WERI-Rb-1 (cell line): ENCODE results near the gene CNP.
A peak's percentile ranks its signal among the peaks of the same experiment; 100 is the strongest.
"Not testable (repeated sequence)": the region's sequence is repeated elsewhere in the genome, so short reads cannot be mapped to it uniquely, and the experiment has no call there.

Source experiments
- DNase-seq: peaks from one replicate; pipeline ENCODE4 v3.0.0-alpha.2; 2020
- H3K27ac ChIP-seq: fragments of 250-450 bp; sonication (Bioruptor Pico); 2 replicates; pipeline ENCODE4 v1.5.1; 2020; ENCODE audit warnings: mild to moderate bottlenecking, moderate library complexity
- H3K27me3 ChIP-seq: fragments of 250-450 bp; sonication (Bioruptor Pico); 2 replicates; pipeline ENCODE4 v1.5.1; 2021; ENCODE audit warnings: mild to moderate bottlenecking, low read depth, moderate library complexity; ENCODE audit not compliant: insufficient read depth, severe bottlenecking
- H3K36me3 ChIP-seq: fragments of 250-450 bp; sonication (Bioruptor Pico); 2 replicates; pipeline ENCODE4 v1.5.1; 2020; ENCODE audit warnings: mild to moderate bottlenecking, moderate library complexity
- H3K4me3 ChIP-seq: 2 replicates; pipeline ENCODE4 v1.5.1; 2011; ENCODE audit warnings: low read depth, mild to moderate bottlenecking, control low read depth, low read length
- H3K9me3 ChIP-seq: fragments of 250-450 bp; sonication (Bioruptor Pico); 2 replicates; pipeline ENCODE4 v1.5.1; 2021; ENCODE audit warnings: mild to moderate bottlenecking, moderate library complexity; ENCODE audit not compliant: severe bottlenecking
- TF ChIP-seq, protein P1 (sequence below): IDR thresholded peaks from 2 replicates; pipeline ENCODE4 v1.5.1; 2011; ENCODE audit warnings: low read depth, mild to moderate bottlenecking, control low read depth, inconsistent platforms, low read length

The CNP gene

DNA sequence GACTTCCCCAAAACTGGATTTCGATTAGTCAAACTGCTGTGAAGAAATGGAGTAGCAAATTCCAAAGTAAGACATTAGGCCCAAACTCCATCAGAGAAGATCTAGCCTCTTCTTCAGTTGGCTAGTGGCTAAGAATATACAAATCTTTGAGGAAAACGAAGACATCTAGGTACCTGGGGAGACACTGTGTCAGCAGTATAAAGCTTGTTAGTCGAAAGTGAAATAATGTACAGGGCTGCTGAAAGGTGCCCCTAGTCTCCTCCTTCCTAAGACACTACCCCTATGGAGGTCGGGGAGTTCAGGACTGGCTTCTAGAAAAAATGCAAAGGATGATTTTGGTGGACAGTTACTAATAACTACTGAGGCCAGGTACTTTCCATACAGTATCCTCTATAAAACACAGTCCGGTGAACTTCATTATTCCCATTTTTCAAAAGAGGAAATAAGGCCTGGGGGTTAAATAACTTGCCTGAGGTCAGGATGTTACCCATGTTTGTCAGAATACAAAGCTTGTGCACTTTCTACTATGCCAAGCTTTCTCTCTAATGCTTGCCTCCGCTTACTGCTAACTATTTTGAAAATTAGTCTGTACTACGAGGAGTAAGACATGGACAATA lies 35.7 kb downstream of the CNP start:
- H3K9me3 ChIP-seq: no peaks in the 10 kb centered on the region
- H3K27ac ChIP-seq: no peak overlapping the region

DNA sequence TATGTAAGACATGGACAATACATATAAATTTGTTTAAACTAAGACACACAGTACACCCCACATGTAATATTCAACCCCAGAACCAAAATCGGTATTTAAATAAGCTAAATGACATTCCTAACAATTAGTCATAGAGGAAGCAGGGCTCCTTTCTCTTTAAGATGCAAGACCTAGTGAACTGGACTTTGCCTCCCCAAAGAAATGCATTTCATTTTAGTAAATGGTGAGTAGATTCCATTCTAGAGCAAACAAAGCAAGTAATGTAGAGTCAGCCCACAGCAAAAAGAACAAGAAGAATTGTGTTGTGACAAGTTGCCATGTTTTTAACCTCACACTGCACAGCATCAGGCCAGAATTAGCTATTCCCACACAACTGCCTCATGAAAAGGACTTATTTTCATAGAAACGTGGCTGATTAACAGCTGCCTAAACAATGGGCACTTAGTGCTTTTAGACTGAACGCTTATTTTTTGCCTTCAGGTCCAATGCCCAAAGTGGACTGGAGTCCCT lies 36.3 kb downstream of the CNP start:
- no peak for DNase-seq
- H3K9me3 ChIP-seq: no peaks in the 10 kb centered on the region
- H3K27ac ChIP-seq: no peak overlapping the region
- peaks cover 69% of the 10 kb centered on the region for H3K36me3 ChIP-seq
- H3K27me3 ChIP-seq: no peaks in the 10 kb centered on the region
- H3K4me3 ChIP-seq: no peak overlapping the region
- TF ChIP-seq, protein P1, sequence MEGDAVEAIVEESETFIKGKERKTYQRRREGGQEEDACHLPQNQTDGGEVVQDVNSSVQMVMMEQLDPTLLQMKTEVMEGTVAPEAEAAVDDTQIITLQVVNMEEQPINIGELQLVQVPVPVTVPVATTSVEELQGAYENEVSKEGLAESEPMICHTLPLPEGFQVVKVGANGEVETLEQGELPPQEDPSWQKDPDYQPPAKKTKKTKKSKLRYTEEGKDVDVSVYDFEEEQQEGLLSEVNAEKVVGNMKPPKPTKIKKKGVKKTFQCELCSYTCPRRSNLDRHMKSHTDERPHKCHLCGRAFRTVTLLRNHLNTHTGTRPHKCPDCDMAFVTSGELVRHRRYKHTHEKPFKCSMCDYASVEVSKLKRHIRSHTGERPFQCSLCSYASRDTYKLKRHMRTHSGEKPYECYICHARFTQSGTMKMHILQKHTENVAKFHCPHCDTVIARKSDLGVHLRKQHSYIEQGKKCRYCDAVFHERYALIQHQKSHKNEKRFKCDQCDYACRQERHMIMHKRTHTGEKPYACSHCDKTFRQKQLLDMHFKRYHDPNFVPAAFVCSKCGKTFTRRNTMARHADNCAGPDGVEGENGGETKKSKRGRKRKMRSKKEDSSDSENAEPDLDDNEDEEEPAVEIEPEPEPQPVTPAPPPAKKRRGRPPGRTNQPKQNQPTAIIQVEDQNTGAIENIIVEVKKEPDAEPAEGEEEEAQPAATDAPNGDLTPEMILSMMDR: no peak

More for the DNA sequence above, 35.7 kb downstream of the CNP start:
- Histone ChIP-seq H3K36me3 (peaks cover 74% of the 10 kb centered on the region), H3K27me3 (no peaks in the 10 kb centered on the region), H3K4me3 (no peak overlapping the region)
- TF ChIP-seq, protein P1: no peak
- DNase-seq: no peak

DNA sequence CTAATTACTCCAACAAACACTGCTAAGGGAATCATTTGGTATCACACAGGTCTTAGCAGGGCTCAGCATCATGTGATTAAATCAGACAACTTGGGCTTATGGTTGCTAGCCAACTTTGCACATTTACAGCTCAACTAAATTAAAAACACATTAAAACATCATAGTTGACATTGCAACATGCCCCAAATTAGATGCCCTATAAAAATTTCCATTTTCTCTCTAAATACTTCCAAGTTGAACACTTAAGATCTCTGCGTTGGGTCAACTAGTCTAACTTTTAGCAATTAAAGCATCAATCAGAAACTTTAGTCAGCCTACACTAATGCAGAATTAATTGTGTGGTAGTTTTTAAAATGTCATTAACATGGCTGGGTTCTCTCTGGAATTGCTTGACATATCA lies 38.6 kb downstream of the CNP start:
- Histone ChIP-seq H3K9me3 (no peaks in the 10 kb centered on the region), H3K4me3 (no peak overlapping the region), H3K27me3 (no peaks in the 10 kb centered on the region), H3K36me3 (peaks cover 65% of the 10 kb centered on the region), H3K27ac (no peak overlapping the region)
- DNase-seq: no peak
- TF ChIP-seq, protein P1: no peak

DNA sequence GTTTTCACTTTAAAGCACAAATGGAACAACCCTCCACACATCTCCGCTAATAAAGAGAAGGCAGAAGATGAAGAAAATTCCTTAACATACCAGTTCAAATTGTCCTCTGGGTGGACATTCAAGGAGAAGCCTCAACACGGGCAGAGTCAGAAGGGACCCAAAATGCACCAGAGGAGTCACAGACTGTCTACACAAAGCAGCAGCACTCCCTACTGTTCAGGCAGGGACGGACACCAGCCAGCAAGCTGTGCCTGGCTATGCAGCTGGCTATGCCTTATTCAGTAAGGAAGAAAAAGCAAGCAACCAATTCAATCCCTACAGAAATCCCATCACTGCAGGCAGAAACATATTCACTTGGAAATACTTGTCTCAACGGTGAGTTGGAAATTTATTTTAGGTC lies 42.6 kb downstream of the CNP start:
- no peak overlapping the region for H3K4me3 ChIP-seq
- peaks cover 37% of the 10 kb centered on the region for H3K36me3 ChIP-seq
- no peak overlapping the region for H3K27ac ChIP-seq
- TF ChIP-seq, protein P1: peak; percentile 70
- peak; percentile 48 for DNase-seq
- no peaks in the 10 kb centered on the region for H3K27me3 ChIP-seq
- no peaks in the 10 kb centered on the region for H3K9me3 ChIP-seq

DNA sequence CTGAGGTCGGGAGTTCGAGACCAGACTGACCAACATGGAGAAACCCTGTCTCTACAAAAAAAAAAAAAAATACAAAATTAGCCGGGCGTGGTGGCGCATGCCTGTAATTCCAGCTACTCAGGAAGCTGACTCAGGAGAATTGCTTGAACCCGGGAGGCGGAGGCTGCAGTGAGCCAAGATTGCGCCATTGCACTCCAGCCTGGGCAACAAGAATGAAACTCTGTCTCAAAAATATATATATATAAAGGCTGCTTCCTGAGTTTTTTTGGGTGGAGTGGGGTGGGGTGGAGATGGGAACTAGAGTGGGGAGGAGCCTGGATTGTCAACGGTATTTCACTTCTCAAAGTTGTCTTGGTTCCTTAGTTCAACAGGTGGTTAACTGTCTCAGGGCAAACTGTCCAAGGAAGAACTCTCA lies 43.7 kb downstream of the CNP start:
- not testable (repeated sequence) for H3K9me3 ChIP-seq, DNase-seq, H3K4me3 ChIP-seq, H3K27me3 ChIP-seq, H3K27ac ChIP-seq
- peaks cover 33% of the 10 kb centered on the region for H3K36me3 ChIP-seq

DNA sequence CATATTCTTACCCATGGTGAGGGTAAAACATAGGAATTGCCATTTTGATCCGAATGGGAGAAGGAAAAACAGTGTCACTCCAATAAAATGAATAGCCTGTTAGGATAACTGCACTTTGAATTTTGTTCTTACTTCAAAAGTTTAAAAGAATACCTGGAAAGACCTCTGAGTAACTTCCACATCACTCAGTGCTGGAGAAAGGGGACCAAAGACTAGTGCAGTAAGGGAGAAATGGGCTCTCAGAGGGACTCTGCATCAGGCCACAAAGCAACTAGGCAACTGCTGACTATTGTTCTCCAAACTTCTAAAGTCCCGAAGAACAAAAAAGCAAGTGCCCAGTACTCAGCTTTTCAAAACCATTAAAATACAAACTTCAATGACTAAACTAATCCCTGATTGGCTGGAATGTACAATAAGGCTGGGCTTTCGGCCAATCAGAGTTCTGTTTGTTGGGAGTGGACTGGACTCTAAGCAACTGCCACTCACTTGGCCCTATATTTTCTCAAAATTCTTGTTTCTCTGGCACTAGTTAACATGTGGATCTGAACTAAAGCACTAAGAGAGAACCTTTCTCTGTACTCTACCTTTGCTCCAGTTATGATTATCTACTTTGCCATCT lies 44.4 kb downstream of the CNP start:
- TF ChIP-seq, protein P1: no peak
- H3K27ac ChIP-seq: no peak overlapping the region

DNA sequence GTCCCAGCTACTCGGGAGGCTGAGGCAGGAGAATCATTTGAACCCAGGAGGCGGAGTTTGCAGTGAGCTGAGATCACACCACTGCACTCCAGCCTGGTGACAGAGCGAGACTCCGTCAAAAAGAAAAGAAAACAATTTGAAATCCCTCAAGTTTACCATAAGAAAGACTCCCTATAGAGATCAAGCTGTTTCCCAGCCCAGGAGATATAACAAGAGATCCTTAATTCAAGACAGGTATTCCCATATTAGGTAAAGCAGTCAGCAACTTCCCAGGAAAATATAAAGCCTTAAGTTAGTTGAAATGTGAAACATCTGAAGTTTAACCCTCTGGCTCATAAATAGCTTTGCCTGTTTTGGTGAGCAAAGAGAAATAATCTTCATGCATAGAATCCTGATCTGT lies 45.8 kb downstream of the CNP start:
- not testable (repeated sequence) for DNase-seq, H3K27ac ChIP-seq, H3K4me3 ChIP-seq, H3K9me3 ChIP-seq, H3K27me3 ChIP-seq
- peaks cover 40% of the 10 kb centered on the region for H3K36me3 ChIP-seq

More for the DNA sequence above, 44.4 kb downstream of the CNP start:
- DNase-seq: no peak
- Histone ChIP-seq H3K27me3 (no peaks in the 10 kb centered on the region), H3K9me3 (no peaks in the 10 kb centered on the region), H3K4me3 (no peak overlapping the region), H3K36me3 (peaks cover 32% of the 10 kb centered on the region)

DNA sequence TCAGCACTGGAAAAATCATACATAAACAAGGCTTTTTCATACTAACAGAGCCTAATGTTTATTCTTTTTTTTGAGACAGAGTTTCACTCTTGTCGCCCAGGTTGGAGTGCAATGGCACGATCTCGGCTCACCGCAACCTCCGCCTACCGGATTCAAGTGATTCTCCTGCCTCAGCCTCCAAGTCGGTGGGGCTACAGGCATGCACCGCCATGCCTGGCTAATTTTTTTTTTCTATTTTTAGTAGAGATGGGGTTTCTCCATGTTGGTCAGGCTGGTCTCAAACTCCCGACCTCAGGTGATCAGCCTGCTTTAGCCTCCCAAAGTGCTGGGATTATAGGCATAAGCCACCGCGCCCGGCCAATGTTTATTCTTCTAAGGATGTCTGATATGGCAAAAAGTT lies 47.1 kb downstream of the CNP start:
- not testable (repeated sequence) for DNase-seq, H3K4me3 ChIP-seq, H3K9me3 ChIP-seq, H3K27me3 ChIP-seq, H3K27ac ChIP-seq
- peaks cover 38% of the 10 kb centered on the region for H3K36me3 ChIP-seq
